HG02763 (cell line): ENCODE data around the gene HIVEP3.
A peak's percentile ranks its signal among the peaks of the same experiment; 100 is the strongest.
"Not testable (repeated sequence)": the region's sequence is repeated elsewhere in the genome, so short reads cannot be mapped to it uniquely, and the experiment has no call there.

Source experiments
- ATAC-seq: cut with Tn5 transposase; IDR thresholded peaks from one replicate; pipeline ENCODE4 v1.9.1; 2021; ENCODE audit warnings: mild to moderate bottlenecking, moderate library complexity; ENCODE audit not compliant: unreplicated experiment

The HIVEP3 gene

DNA sequence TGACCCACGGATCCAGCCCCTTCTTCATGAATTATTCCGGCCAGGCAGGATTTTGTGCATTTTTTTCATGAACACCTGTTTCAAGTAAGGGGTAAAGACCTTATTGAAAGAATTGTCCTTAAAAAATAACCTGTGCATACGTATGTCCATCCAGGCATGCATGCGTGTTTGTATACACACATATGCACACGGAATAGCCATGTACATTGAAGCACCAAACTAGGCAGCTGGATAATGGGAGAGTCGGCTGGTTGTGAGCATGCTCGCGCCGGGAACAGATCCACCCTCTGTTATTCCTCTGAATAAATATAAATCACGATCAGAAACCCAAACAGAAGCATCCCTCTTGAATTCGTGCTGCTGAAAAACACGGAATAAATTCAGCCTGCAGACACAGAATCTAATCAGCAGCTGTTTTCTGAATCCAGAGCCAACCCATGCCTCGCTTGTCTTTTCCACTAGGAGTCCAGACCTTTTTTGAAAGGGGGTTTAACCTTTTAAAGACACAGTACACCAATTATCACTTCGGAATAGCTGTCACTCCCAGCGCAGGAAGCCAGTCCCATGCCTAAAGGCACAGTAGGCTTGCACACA lies at the start of gene HIVEP3:
TSS of gene HIVEP3 (minus strand) at position 473 of the 594 bp plus-strand sequence.
- ATAC-seq, result no peak

DNA sequence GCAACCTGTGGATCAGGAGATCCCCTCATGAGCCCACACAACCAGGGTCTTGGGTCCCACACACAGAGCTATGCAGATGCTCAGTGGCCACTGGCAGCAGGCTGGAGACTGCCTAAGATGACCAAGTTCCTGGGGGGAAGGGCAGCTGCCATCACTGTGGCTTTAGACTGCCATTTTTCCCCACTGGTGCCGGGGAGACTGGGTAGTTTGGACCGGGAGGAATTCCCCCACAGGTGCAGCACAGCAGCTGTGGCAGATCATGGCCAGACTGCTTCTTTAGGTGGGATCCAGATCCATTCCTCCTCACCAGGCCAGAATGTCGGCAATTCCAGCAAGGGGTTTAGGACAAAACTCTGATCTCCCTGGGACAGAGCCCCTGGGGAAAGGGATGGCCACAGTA lies 45.7 kb upstream of the HIVEP3 start:
- ATAC-seq, result no peak

DNA sequence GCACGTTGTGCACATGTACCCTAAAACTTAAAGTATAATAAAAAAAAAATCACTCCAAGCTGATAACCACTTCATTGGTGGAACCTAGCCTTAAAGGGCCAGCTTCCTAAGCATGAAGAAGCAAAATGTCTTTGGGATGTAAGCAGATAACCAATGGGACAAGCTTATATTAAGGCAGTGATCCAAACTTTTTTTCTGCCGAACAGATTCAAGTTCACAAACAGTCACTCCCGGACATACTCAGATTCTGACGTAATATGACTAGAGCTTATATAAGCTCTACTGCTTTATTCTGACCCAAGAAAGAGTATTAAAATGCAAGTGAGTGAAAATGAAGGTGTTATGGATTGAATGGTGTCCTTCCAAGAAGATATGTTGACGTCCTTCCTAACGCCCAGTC lies 44.9 kb upstream of the HIVEP3 start:
- no peak for ATAC-seq

DNA sequence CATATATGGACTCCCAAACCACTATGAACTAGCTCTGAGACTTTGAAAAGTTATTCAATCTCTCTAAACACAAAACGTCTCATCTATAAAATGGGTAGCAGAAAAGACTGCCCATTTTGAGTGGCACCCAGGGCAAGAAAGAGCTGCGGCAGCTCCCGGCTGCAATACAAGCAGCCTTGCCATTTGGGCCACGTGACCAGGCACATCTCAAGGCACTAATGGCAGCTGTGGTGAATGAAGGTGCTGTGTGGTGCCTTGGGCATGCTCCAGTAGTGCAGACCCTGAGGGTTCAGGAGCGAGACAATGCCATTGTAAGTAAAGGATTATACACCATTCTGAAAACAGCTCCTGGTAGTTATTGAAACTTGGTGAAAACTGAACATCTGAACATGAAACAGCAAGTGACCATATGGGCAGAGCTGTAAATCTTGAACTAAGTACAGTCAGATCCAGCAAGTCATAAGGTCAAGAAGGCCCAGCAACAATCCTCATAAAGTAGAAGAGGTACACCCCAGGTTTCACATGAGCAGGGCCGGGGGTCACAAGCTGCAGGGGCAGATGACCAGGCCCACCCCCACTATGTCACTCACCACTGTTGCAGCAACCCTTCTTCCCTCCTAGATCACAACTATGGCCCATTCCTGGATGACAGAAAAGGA lies 39.4 kb upstream of the HIVEP3 start:
- no peak for ATAC-seq

DNA sequence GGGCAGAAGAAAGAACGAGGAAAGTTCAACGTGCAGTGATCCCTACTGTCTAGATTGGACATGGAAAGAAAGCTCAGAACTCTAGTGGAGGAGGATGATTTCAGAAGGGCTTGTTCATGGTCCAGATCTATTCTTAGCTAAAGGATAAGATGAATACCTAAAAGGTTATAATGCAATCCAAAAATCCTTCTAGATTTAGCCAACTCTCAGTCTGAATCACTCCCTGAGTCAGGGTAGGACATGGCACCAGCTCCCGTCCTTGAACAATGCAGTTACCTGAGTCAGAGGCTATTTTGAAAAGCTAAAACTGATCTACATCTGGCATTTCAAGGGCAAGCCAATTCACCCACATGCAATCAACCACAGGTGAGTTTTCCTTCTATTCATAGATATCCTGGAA lies 38.8 kb upstream of the HIVEP3 start:
- ATAC-seq, result no peak

DNA sequence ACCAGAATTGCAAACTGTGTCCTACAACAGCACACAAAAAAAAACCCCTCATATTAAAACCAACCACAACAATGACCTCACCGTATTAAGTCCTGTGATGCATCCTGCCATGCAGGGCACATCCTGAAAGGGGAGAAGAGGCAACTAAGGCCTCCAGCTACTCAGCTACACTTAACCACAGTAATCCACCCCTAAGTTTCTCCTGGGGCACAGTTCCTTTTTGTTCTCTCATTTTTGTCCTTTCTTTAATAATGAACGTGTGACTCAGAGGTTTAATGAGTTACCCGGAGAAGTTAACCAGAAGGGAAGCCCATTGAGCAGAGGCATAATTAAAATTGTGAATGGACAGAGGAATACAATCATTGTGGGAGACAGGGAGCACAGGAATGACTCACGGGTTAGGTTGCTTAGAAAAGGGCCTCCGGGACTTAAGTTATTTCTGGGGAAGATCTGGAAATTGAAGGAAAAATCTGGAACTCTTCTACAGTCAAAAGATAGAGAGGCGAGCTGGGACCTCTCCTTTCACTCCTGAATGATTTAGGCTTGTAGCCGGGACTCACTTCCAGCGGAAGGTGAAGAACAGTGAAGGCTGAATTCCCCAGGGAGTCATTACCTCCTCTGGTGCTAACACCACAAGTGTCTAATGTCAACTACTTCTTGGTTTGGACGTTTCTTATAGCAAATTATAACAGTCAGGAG lies 36.9 kb upstream of the HIVEP3 start:
- peak; percentile 58 for ATAC-seq

DNA sequence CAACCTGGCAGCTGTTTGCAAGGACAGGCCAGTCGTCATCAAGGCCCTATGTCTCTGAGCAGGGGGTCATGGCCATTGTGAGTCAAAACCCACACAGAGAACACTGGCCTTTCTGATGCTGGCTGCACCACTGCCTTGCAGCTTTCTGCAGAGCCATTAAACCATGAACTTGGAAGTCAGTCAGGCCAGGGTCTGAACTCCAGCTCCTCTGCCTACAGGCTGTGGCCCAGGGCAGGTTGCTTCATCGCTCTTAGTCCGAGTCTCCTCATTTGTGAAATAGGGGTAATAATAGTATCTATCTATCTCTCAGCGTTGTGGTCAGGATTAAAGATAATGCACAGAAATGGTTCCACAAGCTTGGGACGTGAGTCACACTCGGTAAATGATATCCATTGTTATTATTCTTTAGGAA lies 35.8 kb upstream of the HIVEP3 start:
- ATAC-seq, result no peak

DNA sequence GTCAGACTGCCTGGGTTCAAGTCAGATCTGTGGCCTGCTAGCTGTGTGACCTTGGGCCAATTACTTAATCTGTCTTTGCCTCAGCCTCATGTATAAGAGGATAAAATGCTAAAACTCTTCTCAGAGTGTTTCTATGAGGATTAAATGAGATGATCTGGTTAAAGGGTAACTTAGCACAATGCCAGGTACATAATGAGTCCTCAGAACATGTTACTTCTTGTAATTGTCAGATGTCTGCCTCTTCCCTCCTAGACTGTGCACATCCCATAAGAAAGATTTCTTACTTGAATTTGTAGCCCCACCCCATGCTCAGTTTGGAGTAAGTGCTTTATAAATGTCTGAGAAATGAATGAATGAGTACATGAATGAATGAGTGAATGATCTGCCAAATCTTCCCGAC lies 34.6 kb upstream of the HIVEP3 start:
- ATAC-seq, result no peak

DNA sequence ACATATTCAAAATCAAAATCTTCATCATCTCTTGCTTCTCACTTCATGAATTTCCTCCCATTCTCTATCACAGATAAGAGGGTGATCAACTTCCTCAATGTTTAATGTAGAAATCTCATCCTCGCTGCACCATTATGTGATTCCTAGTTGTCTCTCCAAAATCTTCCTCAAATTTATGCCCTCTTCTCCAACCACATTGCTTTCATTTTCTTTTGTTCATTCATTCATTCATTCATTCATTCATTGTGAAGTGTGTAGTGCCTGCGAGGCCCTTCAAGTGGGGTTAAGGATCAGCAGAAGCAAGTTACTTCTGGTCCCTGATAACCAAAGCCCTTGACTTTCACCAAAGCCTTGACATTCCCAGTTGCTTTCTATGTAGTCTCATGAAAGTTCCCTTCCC lies 33.5 kb upstream of the HIVEP3 start:
- ATAC-seq, result no peak

DNA sequence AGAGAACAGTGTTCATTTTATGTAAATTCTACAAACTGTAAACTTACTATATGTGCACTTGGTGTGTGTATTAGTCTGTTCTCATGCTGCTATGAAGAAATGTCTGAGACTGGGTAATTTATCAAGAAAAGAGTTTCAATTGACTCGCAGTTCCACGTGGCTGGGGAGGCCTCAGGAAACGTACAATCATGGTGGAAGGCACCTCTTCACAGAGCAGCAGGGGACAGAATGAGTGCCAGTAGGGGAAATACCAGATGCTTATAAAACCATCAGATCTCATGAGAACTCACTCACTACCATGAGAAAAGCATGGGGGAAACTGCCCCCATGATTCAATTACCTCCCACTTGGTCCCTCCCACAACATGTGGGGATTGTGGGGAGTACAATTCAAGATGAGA lies 32.8 kb upstream of the HIVEP3 start:
- ATAC-seq, result not testable (repeated sequence)

DNA sequence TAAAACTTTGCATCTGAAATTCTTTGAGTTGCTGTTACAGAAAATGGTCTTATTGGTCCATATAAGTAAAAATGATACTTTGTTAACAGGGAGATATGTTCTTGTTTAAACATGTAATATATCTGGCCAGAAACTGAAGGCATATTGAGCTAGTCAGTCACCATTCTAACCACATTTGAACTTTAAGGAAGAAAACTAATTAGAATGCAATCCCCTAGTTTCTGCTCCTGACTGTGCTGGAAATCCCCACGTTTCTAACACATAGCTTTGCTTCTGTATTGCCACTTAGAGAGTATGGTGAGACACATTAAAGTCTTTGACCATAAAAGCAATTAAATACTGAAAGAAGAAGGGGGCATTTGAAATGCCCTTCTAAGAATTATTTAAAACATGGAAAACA lies 32.1 kb upstream of the HIVEP3 start:
- ATAC-seq, result no peak

DNA sequence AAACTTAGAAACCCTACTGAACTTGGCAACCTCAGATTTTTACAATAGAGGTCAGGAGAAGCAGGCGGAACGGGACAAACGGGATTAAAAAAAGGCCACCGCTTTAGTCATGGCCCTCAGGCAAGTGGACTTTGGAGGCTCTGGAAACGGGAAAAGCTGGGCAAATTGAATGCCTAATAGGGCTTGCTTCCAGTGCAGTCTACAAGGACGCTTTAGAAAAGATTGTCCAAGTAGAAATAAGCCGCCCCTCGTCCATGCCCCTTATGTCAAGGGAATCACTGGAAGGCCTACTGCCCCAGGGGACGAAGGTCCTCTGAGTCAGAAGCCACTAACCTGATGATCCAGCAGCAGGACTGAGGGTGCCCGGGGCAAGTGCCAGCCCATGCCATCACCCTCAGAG lies 27.2 kb upstream of the HIVEP3 start:
- not testable (repeated sequence) for ATAC-seq

DNA sequence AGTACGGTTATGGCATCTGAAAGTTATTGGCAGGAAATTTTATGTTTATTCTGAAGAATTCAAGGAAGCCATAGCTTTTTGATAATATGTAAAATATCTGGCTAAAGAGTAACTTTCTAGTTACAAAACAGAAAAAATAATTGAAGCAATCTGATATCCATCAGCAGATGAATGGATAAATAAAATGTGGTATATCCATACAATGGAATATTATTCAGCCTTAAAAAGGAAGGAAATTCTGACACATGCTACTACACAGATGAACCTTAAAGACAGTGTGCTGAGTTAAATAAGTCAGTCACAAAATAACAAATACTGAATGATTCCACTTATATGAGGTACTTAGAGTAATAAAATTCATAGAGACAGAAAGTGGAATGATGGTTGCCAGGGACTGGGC lies 25.0 kb upstream of the HIVEP3 start:
- ATAC-seq, result no peak

DNA sequence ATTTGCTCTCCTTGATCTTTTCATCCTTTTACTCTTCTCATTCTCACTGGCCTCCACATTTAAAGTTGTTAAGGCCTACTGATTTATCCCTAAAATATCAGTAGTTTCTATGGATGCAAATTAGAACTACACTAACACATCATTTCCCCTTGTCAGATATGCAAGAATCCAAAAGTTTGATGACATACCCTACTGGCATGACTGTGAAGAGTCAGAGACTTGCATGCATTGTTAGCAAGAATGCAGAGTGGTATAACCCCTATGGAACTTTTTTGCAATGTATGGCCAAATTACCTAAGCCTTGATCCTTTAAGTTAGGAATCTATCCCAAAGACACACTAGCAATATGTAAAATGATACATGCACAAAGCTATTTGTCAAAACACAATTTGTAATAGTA lies 23.6 kb upstream of the HIVEP3 start:
- ATAC-seq, result no peak

DNA sequence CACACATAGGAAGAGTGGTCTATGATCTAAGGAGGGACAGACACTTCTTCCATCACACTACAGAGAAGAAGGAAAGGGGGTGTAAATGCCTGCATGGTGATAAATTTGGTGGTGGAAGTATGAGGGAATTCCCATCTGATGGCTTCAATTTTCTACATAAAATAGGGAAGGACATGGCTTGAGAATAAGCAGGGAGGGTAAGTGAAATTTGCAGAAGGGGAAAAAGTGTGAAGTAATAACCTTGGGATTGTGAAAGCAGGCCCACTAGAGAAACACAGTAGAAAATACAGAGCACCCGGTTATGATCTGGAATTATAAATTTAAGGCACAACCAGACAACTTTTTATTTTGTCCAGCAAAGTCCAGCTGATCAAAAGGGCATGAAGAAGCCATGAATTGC lies 22.7 kb upstream of the HIVEP3 start:
- no peak for ATAC-seq

DNA sequence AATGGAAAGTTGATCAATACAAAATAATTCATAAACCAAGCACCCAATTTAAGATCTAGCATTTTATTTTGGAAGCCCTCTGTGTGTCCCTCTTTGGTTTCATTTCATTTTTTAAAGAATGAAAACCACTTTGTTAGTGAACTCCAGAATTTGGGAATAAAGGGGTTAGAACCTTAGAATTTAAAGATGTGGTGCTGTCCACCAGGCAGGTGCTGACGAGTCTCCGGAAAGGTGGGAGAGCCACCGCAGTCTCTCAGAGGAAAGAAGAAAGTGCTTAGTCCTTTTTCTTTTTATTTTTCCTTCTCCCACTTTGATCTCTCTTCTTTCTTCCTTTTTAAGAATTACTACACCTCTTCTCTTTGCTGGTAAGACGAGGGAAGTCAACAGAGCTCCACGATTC lies 20.5 kb upstream of the HIVEP3 start:
- ATAC-seq, result no peak

DNA sequence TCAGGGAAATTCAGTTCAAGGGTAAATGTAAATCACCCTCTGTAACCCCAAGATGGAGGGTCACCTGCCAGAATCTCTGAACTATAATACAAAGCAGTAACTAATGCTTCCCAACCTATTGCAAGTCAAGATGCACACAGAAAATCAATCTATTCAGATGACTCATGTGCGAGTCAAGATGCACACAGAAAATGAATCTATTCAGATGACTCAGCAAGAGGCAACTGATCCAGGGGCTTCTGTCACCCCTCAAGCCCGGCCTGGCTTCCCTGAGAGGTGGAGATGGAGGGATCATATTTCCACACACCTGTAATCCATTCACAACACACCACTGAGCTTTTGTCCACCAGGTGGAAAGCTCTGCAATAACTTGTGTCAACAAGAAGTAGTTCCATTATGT lies 17.4 kb upstream of the HIVEP3 start:
- no peak for ATAC-seq

DNA sequence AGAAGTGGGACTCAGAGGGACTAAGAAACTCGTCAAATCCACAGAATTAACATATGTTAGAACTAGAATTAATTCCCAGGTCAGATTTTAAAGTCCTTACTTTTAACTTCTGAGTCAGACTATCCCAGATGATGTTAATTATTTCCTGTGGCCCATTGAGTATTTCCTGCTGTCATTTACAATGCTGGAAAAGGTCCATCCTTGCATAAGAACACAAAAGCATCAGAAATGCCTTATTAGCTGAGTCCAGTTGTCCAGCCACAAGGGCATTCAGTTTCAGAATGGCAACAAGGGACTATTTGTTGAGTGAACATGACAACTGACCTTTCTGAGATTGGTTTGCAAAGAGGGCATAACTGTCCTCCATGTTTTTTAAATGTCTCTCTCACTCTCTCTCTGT lies 16.5 kb upstream of the HIVEP3 start:
- no peak for ATAC-seq

DNA sequence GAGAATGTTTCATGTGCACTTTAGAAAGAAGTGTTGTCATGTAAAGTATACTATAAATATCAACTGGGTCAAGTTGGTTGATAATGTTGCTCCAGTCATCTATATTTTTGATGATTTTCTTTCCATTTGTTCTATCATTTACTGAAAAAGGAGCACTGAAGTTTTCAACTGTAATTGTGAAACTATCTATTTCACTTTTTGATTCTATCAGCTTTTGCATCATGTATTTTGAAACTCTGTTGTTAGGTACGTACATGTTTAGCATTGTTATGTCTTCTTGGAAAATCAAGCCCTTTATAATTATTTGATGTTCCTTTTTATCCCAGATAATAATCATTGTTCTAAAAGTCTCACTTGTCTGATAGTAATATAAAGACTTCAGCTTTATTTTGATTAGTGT lies 14.4 kb upstream of the HIVEP3 start:
- no peak for ATAC-seq

DNA sequence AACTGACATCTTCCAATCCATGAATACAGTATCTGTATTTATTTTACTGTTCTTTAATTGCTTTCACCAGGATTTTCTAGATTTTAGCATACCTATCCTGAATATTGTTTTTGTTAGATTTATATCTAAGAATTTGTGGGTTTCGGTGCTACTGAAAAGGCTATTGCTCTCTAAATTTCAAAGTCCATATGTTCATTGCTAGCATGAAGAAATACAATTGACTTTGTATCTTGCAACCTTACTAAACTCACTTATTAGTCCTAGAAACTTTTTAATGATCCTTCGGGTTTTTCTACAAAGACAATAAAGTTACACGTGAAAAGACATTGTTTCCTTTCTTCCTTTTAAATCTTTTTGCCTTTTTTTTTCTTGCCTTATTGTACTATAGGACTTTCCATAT lies 12.9 kb upstream of the HIVEP3 start:
- no peak for ATAC-seq

DNA sequence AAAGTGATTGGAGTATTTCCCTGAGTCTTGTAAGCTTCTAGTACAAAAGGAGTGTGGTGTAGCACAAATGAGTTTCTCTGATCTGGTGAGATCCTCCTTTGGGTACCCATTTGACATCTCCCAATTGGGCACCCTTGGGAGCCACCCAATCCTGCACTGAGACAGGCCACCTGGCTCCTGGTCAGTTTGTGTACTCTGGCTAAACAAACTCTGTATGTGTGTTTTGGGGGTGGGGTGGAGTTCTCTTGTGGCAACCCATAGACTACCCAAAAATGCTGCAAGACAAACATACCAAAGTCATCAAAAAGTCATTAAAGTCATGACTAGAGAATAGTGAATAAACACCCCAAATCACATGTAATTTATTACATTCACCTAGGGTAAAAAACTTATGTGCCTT lies 8.4 kb upstream of the HIVEP3 start:
- no peak for ATAC-seq

DNA sequence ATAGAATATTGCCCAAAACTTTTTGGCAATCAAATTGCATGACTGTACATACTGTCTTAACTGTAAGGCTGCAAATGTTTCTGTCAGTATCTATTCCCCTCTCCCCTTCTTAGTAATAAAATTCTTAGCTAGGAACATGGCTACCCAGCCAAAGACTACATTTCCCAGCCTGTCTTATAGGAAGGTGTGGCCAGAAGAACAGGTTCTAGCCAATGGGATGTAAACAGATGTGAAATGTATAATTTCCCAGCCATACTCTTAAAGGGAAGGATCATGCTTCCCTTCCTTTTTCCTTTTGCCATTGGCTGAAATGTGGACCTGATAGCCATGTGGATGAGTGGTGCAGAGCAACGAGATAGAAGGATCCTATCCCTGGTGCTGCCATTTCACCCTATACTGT lies 7.0 kb upstream of the HIVEP3 start:
- ATAC-seq, result no peak

DNA sequence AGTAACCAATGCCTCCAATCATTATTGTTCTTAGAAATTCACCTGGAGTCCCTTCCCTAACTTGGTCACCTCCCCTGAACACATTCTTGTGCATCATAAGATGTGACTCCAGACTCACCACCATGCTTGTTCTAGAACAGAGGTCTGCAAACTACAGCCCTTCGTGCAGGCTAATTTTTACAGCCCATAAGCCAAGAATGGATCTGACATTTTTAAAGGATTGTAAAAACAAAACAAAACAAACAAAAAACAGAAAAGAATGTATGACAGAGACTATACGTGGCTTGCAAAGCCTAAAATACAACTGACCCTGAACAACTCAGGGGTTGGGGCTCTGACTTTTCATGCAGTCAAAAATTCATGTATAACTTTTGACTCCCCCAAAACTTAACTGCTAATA lies 6.2 kb upstream of the HIVEP3 start:
- ATAC-seq, result no peak
